ENCODE data around the gene PTGIR.

- TF ChIP-seq CTCF (IDR thresholded peaks at IDR 0.05; ENCODE audit: poor library complexity) (no peak), EZH2phosphoT487 (IDR thresholded peaks at IDR 0.05; ENCODE audit: low read depth, severe bottlenecking, unreplicated experiment) (no peak)
Observed at GRCh38 chr19:46596008-46596407, 28.9 kb downstream of the PTGIR start.
